ENCODE results near the gene COL2A1.

Gene COL2A1

GRCh38 chr12:48031135-48031960 lies 27.1 kb upstream of the COL2A1 start:
- no peak for DNase-seq (ENCODE audit: low read depth in 2 of 3, low spot score in 2 of 3)

DNA sequence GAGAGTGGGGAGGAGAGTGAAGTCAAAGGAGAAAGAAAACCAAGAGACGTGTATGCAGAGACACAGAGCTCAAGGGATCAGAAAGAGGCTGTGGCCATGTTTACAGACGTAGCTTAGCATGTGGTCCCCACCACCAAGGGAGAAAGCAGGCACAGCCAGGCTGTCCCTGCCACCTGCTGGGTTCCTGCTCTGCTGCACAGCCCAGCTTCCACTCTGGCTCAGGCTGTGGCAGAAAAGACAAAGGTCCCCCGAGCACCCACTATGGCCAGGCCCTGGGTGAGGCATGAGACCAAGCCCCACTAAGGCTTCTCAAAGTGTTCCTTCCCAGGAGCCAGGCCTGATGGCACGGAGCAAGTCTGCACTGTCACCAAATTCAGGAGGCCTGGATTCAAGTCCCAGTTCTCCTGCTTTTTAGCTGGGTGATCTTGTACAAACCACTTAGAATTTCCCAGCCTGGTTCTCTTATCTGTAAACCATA lies 25.9 kb upstream of the COL2A1 start:
- DNase-seq (ENCODE audit: low read depth in 2 of 3, low spot score in 2 of 3): no peak

GRCh38 chr12:48029491-48030172 lies 25.4 kb upstream of the COL2A1 start:
- no peak for DNase-seq (ENCODE audit: low read depth in 2 of 3, low spot score in 2 of 3)

DNA sequence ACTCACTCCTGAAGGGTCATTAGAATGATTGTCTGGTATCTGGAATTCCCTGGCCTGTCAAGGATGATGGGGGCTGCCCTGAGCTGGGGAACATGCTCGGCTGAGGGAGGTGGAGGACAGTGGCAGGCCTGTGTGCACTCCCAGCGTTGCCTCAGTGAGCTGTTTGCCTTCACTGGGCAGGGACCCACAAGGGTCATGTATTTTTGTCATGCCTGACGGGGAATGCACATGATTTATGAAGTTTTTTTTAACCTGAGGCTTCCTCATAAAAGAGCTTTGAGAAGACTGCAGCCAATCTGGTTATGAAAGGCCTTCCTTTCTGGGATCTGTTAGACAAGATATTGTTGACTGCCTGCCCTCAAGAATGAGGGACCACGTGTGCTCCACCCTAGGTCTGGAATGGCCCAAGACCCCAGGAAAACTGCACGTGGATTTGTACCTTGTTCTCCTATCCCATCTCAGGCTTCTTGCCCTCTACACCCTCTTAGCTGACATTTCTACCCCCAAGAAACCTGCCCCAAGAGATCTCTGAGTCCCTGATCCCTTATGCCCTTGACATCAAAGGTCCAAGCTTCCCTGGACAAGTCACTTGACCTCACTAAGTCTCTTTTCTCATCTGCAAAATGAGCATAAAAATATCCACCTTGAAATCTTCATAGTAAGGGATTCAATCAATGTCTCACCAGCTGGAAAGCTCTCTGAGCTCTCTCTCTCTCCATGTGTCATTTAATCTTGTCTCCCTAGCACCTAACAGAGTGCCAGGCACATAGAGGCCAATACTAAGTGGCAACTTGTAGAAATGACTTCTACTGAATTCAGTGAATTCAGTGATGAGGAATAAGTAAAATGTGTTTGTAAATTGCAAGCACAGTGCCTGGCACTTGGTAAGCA lies 24.5 kb upstream of the COL2A1 start:
- DNase-seq (ENCODE audit: low read depth in 2 of 3, low spot score in 2 of 3): no peak

DNA sequence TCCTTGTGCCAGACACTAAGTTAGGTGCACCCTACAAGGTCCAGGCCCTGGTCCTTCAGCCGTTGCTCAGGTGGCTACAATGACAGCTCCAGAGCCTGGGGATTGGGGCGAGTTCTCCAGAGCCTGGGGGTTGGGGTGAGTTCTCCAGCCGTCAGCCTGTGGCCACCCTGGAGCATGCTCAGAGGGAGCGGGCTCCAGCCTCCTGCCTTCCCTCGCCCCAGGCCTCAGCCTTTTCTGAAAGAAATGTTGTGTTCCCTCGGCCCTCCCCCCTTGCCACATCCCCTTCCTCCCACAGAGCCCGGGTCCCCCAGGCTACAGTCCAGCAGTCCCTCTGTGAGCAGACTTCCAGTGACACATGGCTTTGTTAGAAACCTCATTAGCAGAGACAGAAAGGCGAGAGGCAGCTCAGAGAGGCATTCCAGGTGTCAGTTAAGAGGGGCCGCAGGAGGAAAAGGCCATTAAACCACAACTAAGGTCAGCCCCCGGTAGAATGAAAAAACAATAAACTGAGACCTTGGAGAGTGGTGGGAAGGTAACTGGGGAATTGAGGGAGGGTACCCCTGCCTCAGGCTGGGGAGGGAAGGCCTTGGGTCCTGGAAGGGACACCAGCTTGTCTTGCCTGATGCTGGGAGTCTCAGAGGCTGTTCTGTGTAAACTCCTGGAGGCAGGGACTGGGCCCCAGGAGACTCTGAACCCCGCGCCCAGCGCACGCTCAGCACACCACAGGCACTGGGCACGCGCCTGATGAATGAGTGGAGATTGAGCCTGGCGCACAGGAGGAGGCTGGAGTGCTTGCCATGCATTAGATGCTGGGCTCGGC lies 23.1 kb upstream of the COL2A1 start:
- no peak for DNase-seq (ENCODE audit: low read depth in 2 of 3, low spot score in 2 of 3)

DNA sequence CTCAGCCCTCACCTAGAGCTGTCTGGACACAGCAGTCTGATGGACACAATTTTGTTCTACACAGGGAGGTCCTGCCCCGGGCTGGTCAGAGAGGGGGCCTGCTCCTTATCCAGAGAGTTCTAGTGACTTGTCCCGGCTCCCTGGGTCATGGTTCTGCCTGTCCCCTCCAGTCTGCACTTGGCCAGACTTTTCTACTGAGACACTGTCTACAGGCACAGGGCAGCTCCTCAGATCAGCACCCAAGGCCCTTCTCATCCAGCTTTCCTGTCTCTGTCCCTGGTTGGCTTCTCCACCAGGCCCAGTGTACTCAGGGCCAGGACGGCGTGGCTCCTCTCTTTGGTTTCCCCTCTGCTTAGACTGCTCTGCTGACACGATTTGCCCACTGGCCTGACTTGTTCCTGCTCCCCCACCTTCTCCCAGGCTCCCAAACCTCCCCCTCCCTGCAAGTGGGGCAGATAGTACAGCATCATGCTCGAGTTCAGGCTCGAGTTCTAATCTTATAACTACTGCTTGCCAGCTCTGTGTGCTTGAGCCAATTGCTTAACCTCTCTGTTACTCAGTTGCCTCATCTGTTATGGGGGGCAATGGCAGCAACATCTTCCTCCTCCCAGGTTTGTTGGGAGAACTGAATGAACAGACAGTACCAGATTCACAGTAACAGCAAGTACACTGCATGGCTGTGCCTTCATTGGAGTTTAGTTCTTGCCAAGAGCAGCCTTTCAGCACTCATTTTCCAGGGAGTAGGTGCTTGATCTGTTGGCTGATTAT lies 22.0 kb upstream of the COL2A1 start:
- no peak for DNase-seq (ENCODE audit: low read depth in 2 of 3, low spot score in 2 of 3)

- no peak for DNase-seq (ENCODE audit: low read depth in 2 of 3, low spot score in 2 of 3)
These were observed 21.0 kb upstream of the COL2A1 start for GRCh38 chr12:48025281-48025680.

GRCh38 chr12:48024735-48025134 lies 20.5 kb upstream of the COL2A1 start:
- DNase-seq (ENCODE audit: low read depth in 2 of 3, low spot score in 2 of 3): no peak

DNA sequence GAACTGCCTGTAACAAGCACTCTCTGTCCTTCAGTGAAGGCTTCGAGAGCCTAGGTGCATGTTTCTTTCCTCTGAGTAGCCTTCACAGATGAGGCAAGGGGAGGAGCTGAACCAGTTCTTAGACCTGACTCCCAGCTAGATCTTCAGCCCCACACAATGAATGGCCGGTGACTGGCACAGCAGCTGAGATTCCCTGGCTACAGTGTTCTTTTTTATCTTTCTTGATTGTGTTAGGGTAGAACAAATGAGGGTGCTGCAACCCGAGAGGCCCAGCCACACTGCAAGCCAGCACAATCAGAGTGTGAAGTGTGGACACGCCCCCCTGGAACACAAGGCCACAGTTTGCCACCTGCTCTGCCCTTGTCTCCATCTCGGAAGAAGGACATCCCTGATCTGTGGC lies 19.1 kb upstream of the COL2A1 start:
- DNase-seq (ENCODE audit: low read depth in 2 of 3, low spot score in 2 of 3): no peak

- DNase-seq (ENCODE audit: low read depth in 2 of 3, low spot score in 2 of 3): no peak
These were observed 18.6 kb upstream of the COL2A1 start for GRCh38 chr12:48022676-48023385.

GRCh38 chr12:48022180-48022521 lies 17.9 kb upstream of the COL2A1 start:
- no peak for DNase-seq (ENCODE audit: low read depth in 2 of 3, low spot score in 2 of 3)

GRCh38 chr12:48021485-48022179 lies 17.4 kb upstream of the COL2A1 start:
- DNase-seq (ENCODE audit: low read depth in 2 of 3, low spot score in 2 of 3): no peak

DNA sequence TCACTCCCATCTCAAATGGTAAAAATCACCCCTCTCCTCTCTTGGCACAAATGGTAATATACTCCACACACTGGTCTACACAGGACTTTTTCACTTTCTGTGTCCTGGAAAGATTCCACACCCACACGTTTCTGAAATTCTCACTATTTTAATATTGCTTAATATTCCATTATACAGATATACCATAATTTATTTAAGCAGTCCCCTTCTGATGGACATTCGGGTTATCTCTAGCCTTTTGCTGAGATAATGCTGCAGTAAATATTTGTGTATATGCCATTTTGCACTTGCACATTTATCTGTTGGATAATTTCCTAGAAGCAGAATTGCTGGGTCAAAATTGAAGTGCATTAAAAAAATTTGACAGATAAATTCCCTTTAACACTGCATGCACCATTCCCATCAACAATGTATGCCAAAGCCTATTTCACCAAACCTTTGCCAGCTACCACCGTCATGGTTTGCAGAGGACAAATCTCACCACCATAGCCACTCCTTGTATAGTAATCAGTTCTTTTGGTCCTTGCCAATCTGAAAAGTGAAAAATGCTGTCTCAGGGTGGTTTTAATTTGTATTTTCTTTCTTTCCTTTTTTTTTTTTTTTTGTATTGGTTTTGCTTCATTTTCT lies 15.5 kb upstream of the COL2A1 start:
- DNase-seq (ENCODE audit: low read depth in 2 of 3, low spot score in 2 of 3): no peak

GRCh38 chr12:48018618-48018995 lies 14.3 kb upstream of the COL2A1 start:
- no peak for DNase-seq (ENCODE audit: low read depth in 2 of 3, low spot score in 2 of 3)

- no peak for DNase-seq (ENCODE audit: low read depth in 2 of 3, low spot score in 2 of 3)
These were observed 13.8 kb upstream of the COL2A1 start for GRCh38 chr12:48017921-48018617.

- no peak for DNase-seq (ENCODE audit: low read depth in 2 of 3, low spot score in 2 of 3)
These were observed 13.2 kb upstream of the COL2A1 start for GRCh38 chr12:48017496-48017895.

- no peak for DNase-seq (ENCODE audit: low read depth in 2 of 3, low spot score in 2 of 3)
These were observed 12.2 kb upstream of the COL2A1 start for GRCh38 chr12:48016373-48017020.

All from activated CD8-positive, alpha-beta memory T cell treated with anti-CD3 and anti-CD28 coated beads for 48 hours (primary cell).